SHP77 treated with DMSO at 0.1 percent for 48 hours (cell line): ENCODE measurements around the gene CYTH4.

ENCODE experiments used
- DNase-seq: peaks from one replicate; lab custom pipeline; 2025; lab: John Stamatoyannopoulos, UW

CYTH4 gene

DNA sequence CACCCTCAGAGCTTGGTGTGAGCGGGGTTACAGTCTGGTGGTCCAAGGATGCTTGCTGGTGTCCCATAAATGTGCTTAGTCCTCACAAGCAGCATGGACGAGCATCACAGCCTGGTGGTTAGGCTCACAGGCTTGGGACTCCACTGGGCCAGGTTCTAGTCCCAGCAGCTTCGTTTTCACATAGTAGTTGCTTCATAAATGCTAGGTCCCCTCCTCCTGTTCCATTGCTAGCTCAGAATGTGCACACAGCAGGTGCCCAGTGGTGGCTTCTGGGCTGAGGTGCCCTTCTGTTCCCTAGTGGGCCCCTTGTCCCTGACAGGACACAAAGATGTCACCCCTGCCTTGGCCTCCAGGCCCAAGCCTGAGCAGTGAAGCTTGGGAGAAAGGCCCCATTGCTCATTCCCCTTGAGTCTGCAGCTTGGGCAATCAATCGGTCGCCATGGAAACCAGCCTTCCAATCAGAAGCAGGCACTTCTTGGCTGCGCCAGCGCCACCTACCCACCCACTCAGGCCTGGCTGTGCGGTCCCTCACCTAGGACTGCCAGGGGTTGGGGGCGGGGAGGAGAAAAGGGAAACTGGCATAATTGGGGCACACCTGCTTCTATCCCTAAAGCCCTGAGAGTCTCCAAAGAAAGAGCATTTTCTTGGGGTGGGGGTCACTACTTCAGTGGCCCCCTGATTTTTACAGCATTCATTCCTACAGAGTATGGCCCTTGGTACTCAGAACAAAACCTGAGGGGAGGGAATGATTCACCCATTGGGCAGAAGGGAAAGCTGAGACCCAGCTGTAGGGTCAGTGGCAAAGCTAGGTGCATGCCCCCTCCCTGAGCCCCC is 48.1 kb downstream of the CYTH4 start:
- peak; percentile 66 for DNase-seq

DNA sequence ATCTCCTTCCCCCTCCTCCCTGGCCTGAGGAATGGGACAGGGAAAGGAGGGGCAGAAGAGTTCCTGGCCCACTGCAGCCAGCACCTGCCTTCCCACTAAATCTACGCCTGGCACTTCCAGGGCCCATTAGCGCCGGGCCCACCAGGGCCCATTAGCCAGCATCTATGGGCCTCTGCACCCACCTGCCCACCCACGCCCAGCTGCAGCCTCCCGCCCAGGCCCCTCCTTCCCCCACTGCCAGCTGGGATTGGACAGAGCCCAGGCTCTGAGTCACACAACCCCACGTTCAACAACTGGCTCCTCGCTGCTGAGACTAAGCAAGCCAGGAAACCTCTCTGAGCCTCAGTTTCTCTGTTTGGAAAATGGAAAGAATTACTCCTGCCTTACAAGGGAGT is 48.7 kb downstream of the CYTH4 start:
- peak; percentile 21 for DNase-seq

DNA sequence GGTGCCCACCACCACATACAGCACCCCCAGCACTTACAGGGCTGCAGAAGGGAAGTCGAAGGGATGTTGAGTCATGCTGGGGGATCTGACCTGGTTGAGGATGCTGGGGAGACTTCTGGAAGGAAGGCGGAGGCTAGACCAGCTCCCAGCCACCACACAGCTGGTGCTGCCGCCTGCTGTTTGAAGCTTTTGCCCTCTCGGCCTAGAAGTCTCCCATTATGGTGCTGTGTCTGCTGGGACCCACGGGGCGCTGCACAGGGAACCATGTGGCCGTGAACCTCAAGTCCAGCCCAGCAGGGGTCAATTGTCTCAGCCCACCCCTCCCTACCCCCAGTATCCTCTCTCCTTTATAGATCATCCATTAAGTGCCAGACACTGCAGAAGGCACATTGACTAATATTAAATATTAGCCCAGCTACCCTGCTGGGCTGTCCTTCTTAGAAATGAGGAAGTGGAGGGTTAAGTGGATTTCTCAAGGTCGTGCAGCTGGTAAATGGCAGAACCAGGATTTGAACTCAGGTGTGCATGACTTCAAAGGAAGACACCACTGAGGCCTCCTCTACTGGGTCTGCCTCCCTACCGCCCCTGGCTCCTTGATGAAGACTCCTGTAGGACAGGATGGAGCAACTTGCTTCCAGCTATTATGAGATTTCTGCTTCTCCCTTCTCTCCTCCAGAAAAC is 49.7 kb downstream of the CYTH4 start:
- no peak for DNase-seq

DNA sequence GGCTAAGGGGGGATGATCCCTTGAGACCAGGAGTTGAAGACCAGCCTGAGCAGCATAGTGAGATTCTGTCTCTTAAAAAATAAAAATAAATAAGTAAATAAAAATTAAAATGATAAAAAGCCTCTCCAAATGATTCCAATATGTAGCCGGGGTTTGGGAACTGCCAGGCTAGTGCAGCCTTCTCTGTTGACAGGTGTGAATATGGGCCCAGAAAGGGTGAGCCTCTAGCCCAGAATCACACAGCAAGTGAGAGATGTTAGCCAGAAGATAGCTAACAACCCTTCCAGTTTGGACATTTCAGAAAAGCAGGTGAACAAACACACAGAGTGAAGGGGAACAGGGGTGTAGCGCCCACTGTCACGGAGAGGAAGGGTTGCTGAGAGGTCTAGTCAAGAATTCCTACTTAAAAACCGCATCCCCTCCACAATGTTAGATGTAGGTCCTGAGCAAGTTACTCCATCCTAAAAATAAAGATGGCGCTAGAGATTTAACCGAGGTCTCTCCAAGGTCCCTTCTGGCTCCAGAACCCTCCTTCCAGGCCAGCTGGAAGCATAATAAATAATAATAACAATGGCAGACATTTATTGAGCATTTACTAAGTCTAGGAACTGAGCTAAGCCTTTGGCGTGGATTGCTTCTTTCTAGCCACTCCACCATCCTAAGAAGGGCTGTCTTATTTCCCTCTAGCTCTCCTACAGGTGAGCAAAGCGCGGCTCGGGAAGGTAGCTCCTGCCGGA is 51.6 kb downstream of the CYTH4 start:
- no peak for DNase-seq

DNA sequence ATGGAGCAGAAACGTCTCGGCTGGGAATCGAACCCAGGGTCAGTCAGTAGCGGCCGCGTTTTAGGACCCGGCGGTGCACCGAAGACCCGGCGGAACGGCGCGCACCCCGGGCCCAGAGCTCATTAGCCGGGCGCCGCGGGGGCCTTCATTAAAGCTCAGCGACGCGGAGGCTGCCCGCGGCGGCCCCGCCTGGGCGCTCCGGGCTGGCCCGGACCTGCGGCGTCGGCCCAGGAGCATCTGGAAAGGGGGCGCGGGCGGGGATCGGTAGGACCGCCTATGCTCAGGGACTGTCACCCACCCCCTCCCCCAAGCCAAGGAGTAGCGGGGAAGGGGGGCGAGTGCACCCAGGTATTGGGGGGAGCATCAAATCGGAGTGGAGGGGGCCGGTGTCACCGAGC is 52.2 kb downstream of the CYTH4 start:
- DNase-seq = no peak

DNA sequence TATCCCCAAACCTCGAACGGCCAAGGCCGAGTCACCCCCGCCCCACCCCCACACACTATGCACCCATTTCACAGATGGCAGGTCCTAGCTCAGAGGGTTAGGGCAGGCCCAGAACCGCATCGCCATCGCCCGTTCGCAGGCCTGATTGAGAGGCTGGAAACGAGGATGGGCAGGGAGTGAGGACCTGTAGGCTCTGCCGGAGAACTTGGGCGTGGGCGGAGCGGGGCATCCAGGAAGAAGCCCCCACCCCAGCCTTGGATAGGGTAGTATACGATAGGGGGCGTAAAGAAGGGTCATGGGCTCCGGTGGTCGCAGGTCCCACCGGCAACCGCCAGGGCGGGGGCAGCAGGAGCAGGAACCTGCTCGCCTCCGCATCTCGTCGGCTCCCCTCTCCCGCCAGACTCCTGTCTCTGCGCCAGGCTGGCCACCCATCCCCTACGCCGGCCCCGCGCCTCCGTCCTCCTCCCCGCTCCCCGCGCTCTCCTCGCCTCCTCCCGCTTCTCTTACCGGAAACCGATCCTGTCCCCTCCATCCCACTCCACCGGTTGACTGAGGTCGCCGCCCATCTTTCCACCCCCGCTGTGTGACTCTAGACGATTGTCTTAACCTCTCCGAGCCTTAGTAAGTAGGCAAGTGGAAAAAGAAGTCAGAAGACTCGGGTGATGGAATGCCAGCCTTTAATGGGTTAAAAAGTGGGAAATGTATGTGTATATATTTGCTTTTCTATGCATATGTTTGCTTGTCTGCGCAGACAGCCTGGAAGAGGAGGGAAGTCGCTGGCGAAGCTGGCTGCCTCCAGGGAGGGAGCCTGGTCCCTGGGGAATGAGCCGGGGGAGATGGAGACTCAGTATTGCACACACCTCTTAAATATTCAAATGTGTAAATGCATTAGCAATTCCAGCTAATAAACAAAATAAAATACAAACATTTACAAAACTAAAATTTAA is 52.8 kb downstream of the CYTH4 start:
- DNase-seq = no peak

DNA sequence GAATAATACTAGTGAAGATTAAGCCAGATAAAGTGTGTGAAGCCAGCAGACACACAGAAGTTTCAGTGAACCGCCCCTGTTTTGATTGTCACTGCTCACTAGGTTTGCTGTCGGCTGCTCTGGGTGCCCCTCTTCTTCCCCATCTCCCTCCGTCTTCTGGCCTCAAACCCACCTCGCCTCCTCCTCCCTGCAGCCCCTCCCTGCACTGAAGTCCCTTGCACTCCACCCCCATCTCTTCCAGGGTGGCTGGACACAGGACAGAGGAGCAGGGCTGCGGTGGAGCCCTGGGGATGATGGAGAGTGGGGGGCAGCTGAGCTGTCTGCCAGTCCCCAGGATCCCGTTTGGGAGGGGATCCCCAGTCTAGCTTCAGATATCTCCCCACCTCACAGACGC is 53.5 kb downstream of the CYTH4 start:
- DNase-seq = no peak

DNA sequence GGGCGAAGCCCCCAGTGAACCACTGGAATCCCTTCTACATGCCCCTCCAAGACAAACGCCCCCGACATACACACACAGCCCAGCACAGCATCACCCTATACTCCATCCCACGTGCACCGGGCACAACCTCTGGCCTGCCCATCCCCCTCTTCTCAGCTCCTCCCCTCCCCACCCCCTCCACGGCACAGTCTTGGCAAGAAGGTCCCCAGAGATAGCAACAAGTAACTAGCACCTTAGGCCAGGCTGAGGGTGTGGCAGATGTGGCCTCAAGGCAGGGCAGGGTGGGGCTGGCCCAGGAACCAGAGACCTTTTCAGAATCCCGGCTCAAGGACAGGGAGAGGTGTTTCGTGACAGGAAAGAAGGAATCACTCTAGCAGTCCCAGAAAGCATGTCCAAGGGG is 54.3 kb downstream of the CYTH4 start:
- no peak for DNase-seq

DNA sequence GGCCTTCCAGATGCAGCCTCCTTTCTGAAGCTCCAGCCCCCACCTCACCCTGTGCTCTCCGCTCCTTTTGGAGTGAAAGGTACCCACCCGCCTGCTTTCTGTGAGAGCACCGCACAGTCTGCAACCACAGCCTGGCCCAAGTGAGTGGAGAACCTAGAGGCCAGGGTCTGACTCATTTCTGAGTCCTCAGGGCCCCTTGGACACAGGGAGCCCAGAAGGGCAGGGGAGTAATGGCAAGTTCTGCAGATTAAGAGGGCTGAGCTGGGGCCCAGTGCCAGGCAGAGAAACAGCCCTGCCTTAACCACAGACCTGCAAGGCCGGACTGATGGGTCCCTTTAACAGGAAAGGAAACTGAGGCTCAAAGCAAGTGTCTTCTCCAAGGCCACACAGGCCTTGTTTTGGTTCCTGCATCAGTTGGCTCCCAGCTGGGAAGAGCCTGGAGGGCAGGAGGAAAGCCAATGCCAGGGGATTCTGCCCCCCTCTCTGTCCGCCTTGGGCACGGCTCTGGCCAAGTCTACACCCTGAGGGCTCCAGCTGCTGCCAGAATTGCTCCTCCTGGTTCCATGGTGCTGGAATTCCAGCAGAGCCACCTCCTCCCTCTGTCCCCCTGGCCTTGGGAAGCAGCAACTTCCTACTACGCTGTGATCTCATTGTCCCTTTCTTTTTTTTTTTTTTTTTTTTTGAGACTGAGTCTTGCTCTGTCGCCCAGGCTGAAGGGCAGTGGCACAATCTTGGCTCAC is 55.1 kb downstream of the CYTH4 start:
- DNase-seq = no peak

DNA sequence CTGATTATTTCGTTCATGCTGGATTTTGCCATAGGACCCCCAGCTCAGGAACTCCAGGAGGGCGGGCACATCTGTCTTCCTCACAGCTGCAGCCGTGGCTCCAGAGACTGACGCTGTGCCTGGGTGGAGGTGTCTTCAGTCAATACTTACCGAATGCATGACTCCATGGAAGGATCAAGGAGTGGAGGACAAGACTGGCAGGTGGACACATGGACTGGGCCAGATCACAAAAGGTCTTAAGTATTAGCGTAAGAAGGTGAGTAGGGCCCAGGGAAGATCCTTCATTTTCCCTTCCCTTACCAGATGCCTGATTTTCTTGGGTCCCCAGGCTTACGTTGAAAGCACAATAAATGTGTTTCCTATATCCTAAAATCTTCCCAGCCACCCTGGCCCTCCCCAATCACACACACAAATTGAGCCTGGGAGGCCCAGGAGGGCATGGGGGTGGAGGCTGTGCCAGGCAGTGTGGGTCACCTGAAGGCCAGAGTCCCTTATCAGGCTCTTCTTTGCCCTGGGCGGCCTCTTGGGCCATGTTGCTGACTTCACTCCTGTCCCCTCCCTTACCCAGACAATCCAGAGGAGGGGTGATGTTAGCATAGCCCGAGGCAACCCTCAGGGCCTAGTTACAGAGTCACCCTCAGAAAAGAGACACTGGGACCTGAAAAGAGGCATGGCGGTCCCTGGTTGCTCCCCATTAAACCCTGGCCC is 56.4 kb downstream of the CYTH4 start:
- no peak for DNase-seq

DNA sequence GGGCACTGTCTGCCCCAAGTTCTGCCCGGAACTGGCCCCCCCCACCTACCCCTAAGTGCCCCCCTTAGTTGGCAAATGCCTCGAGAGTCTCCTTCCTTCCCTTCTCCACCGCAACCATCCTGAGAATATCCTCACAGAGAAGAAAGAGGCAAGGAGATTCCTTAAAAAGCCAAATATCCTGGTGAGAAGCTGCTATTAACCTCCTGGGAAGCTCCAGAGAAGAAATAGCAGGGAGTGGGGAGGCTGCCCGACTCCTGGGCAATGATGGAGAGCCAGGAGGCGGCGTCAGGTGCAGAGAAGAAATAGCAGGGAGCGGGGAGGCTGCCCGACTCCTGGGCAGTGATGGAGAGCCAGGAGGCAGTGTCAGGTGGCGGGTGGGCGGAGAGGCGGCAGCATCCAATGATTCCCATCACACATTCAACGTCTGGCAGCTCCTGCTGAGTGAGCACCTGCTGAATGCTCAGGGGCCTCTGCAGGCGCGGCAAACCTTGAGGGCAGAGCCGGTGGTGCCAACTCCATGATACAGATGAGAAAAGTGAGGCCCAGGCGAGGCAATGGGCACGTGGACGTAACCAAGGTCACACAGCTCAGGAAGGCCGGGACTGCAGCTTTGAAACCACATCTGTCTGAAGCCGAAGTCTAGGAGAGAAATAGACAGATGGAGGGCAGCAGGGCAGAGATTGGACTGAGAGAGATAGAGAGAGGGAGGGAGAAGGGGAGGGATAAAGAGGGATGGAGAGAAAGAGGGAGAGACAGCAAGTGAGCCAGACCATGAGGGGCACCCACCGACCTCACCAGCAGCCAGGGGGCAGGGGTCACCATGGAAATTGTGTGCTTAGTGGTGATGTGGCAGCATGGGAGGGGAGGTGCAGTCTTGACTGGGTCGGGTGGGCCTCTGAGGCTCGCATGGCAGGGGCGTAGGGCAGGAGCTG is 58.3 kb downstream of the CYTH4 start:
- no peak for DNase-seq

DNA sequence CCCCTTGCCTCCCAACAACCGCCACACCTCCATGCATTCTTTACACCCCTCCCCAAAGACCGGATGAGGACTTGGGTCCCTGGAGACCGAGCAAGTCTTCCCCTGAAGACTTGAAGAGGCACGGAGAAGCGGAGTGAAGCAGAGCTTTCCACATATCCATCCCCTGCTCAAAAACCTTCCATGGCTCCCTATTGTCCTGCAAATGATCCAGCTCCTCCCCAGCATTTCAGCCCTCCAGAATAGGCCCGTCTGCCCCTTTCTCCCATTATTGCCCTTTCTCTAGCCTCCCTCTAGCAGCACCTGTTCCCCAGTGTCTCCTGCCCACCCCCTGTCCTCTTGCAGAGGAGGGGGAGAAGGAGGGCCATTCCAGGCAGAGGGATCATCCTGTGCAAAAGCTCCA is 59.8 kb downstream of the CYTH4 start:
- DNase-seq = no peak

DNA sequence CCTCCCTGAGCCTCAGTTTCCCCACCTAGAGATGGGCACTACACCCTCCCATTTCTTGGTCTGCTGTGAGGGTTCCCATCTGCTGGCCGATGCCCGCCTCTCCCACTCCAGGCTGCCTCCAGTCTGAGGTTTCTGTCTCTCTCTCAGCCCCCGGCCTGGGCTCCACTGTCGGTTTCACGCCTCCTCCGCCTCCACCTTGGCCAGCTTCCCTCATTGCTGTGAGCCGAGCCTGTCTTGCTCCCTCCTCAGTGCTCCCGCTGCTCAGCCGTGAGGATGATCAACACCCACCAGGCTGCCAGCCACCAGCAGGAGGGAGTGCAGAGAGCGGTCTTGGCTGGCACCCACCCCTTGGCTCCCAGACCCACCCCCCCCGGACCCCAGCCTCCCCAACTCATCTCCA is 61.0 kb downstream of the CYTH4 start:
- no peak for DNase-seq

DNA sequence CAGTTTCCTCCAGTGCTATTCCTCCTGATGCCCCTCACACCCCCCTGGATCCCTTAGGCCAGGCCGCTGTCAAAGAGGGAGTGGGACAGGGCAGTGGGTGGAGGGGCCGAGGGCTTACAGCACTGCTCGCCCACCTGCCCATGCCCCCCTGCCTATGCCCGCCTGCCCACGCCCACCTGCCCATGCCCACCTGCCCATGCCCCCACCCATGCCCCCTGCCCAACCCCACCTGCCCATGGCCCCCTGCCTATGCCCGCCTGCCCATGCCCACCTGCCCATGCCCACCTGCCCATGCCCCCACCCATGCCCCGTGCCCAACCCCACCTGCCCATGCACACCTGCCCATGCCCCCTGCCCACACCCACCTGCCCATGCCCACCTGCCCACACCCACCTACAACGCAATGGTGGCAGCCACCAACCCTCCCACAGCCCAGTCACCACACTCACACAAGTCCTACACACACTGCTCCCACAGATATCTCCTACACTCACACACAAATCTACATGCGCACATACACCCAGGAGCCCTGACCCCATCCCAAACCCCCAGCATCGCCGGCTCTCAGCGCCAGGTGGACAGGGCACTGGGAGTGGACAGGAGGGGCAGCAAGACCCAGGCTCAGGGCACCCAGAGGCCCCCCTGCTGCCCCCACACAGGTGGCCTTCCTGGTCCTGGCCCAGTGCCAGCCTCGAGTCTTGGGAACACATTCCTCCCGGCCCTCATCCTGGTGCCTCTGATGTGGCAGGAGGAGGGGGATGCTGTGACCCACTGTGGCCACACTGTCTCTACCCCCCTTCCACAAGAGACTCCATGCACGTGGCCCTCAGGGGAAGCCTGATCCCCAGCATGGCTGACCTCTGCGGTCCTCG is 61.8 kb downstream of the CYTH4 start:
- DNase-seq = no peak

DNA sequence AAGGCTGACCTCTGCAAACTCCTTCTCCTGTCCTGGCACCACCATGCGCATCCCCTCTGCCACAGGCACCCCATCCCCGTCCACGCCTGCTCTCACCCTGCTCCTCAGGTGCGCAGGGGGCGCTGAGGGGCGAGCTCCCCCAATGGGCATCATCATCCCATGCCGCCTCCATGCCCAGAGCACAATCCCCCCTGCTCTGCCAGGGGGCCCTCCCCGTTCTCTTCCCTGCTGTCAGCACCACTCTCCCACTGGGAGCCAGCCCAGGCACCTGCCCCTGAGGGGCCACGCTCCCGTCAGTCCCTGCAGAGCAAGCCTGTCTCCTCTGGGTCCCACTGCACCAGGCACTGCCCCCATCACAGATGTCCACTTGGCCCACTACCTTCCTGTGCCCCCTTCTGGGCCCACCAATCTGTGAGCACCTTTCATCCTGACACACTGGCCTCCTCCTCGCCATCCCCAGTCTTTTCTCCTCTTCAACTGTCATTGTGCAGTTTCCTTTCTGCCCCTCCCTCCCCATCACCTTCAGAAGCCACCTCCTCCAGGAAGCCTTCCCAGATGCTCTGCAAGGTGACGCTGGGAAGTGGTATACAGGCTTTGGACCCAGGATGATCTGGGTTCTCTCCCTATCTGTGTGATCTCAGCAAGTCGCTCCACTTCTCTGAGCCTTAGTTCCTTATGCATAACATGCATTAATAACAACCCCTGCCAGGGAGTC is 62.6 kb downstream of the CYTH4 start:
- no peak for DNase-seq

DNA sequence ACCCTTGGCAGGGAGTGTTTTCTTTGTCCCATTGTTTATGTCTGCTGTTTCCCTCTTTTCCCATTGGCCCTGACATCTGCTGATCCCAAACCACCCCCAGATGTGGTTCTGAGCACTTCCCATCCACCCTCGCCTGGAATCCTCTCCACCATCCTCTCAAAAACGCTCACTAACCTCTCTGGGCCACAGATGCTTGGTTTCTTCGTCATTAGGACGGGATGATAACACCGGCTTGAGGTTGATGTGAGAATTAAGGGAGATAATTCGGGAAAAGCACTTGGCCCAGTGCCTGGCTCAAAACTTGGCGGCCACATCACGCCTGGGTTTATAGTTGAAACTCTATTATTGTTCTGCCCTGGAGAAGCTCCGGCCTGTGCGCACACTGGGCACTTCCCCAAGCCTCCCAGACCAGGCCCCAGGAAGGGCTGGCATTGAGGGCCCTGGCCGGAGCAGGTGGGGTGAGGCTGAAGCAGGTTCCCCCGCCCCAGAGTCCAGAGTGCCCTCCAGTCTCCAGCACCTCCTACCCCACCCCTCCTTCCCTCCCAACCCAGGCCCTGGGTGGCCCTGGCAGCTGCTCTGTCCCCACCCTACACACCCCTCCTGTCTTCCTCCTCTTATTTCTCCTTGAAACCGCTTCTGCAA is 63.7 kb downstream of the CYTH4 start:
- DNase-seq = no peak

DNA sequence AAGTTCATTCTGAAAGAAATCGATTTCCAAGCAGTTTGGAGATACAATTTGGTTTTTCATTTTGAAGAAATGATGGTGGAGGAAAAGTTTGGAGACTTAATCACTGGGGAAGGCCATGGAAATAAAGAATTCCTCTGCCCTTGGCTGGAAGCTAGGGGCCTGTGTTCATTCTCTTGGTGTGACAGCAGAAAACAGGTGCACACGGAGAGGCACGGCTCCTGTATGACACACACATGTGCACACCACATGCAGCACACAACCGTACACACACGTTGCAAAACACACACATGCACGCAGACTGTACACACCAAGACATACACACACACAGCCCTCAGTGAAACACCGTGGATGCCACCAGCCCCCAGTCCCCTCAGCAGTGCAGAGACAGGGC is 64.2 kb downstream of the CYTH4 start:
- no peak for DNase-seq
